ENCODE data around the gene GNG2.
A peak's percentile ranks its signal among the peaks of the same experiment; 100 is the strongest.

Gene GNG2

GRCh38 chr14:51860164-51860824 is at the start of gene GNG2:
Gene GNG2 (plus strand): TSS chr14:51860612. CDS start chr14:51950679, 90,067 bp downstream.
- peak within 1 kb of the TSS; percentile 71 for H3K4me3 ChIP-seq (ENCODE audit: low read depth, low read length)
- TF ChIP-seq CTCF (IDR thresholded peaks at IDR 0.05; ENCODE audit: borderline replicate concordance, insufficient read depth, low read depth, low read length): no peak

GRCh38 chr14:51811706-51812105 is 48.7 kb upstream of the GNG2 start:
- H3K4me3 ChIP-seq (ENCODE audit: low read depth, low read length): no peak overlapping the region
- TF ChIP-seq CTCF (IDR thresholded peaks at IDR 0.05; ENCODE audit: borderline replicate concordance, insufficient read depth, low read depth, low read length): no peak

- TF ChIP-seq CTCF (IDR thresholded peaks at IDR 0.05; ENCODE audit: borderline replicate concordance, insufficient read depth, low read depth, low read length): no peak
- H3K4me3 ChIP-seq (ENCODE audit: low read depth, low read length): no peak overlapping the region
These were observed 44.4 kb upstream of the GNG2 start for GRCh38 chr14:51816031-51816430.

- no peak for TF ChIP-seq CTCF (IDR thresholded peaks at IDR 0.05; ENCODE audit: borderline replicate concordance, insufficient read depth, low read depth, low read length)
- H3K4me3 ChIP-seq (ENCODE audit: low read depth, low read length): no peak overlapping the region
These were observed 43.1 kb upstream of the GNG2 start for GRCh38 chr14:51817326-51817725.

GRCh38 chr14:51818748-51819380 is 41.5 kb upstream of the GNG2 start:
- no peak overlapping the region for H3K4me3 ChIP-seq (ENCODE audit: low read depth, low read length)
- TF ChIP-seq CTCF (IDR thresholded peaks at IDR 0.05; ENCODE audit: borderline replicate concordance, insufficient read depth, low read depth, low read length): no peak

GRCh38 chr14:51821822-51822221 is 38.6 kb upstream of the GNG2 start:
- H3K4me3 ChIP-seq (ENCODE audit: low read depth, low read length): no peak overlapping the region
- no peak for TF ChIP-seq CTCF (IDR thresholded peaks at IDR 0.05; ENCODE audit: borderline replicate concordance, insufficient read depth, low read depth, low read length)

- no peak overlapping the region for H3K4me3 ChIP-seq (ENCODE audit: low read depth, low read length)
These were observed 37.9 kb upstream of the GNG2 start for GRCh38 chr14:51822499-51822898.

More at GRCh38 chr14:51822499-51822898, 37.9 kb upstream of the GNG2 start:
- TF ChIP-seq CTCF (IDR thresholded peaks at IDR 0.05; ENCODE audit: borderline replicate concordance, insufficient read depth, low read depth, low read length): no peak

Measured in GM12875 (cell line).